Activated CD4-positive, alpha-beta T cell treated with anti-CD3 and anti-CD28 coated beads, Interleukin-10, Interleukin-2, amounts not matched to agents 100 ng/mL and 50 ng/mL, durations not matched to agents 16 hours and 8 hours (primary cell): Measurements from ENCODE around the gene H3-3A.

ENCODE experiments used
- DNase-seq: peaks from one replicate; pipeline ENCODE4 v3.0.0-alpha.2; 2020

The H3-3A gene

GRCh38 chr1:226062558-226063223 is at the start of gene H3-3A:
H3-3A (plus strand) TSS chr1:226062716; CDS start chr1:226064352, 1,636 bp downstream.
- DNase-seq = peak; percentile 98

- no peak for DNase-seq
These were observed 45.4 kb upstream of the H3-3A start for GRCh38 chr1:226017070-226017469.

DNA sequence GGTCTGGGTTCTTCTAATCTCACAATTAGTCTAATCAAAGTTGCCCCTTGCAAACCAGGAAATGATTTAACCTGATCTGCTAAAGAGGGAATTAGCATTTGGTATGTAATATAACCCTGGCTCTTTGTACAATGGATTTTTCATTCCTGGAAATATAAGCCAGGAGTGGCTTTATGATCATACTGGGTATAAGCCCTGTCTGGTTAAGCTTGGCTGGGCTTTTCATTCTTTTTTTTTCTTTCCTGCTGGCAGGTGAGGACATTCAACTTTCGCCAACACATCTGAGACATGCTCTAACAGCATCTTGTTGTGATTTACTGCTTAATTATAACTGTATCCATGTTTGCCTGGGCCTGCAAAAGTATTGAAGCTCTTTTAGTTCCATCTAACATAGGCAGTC is 42.9 kb upstream of the H3-3A start:
- no peak for DNase-seq

GRCh38 chr1:226021401-226021800 is 41.1 kb upstream of the H3-3A start:
- DNase-seq = no peak

DNA sequence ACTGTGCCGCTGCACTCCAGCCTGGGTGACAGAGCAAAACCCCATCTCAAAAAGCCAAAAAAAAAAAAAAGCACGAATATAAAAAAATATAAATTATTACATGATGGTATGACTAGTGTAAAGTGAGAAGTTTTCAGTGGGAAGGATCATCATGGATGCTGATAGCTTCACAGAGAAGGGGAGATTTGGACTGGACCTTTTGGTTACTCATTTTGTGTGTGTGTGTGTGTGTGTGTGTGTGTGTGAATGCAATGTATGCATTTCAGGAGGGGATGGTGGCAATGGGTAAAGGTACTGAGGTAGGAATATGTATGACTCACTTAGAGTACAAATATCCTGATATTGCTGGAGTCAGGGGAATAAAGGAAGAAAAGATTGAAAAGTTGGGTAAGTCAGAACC is 40.7 kb upstream of the H3-3A start:
- DNase-seq = no peak

- DNase-seq = no peak
These were observed 38.8 kb upstream of the H3-3A start for GRCh38 chr1:226023735-226024134.

GRCh38 chr1:226026833-226027232 is 35.7 kb upstream of the H3-3A start:
- no peak for DNase-seq

- no peak for DNase-seq
These were observed 34.8 kb upstream of the H3-3A start for GRCh38 chr1:226027538-226028217.

DNA sequence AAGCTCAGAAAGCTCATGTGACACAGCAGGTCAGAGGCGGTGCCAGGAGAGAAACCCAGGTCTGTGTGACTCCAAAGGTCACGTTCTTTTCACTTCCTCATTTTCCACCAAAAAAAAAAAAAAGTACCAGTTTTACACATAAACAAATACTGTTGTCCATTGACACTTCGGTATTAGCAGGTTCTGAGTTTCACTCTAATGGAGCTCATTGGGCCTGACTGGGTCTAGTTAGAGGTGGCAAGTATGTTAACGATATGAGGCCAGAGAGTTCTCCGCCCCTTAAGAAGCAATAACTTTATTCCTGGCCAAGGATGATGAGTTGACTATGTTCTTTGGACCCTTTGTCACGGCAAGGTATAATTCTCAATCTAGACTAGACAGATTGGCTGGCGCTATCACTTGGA is 33.4 kb upstream of the H3-3A start:
- DNase-seq = no peak

GRCh38 chr1:226029568-226030225 is 32.8 kb upstream of the H3-3A start:
- no peak for DNase-seq

DNA sequence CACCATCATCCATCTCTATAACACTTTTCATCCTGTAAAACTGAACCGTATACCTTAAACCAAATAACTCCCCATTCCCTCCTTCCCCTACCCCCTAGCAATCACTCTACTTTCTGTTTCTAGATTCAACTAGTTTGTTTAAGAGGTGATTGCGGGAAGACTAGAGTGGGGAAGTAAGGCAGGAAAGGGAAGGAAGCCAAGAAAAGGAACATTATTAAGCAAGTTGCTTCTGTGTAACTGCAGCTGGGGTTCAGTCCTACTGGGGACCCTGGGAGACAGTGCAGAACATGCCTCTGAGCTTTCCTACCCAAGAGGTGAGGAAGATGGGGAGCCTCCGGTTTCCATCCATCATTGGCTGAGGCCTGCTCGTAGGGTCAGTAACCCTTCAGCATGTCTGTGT is 28.9 kb upstream of the H3-3A start:
- DNase-seq = no peak

- no peak for DNase-seq
These were observed 28.5 kb upstream of the H3-3A start for GRCh38 chr1:226033991-226034390.

GRCh38 chr1:226034482-226034881 is 28.0 kb upstream of the H3-3A start:
- no peak for DNase-seq

DNA sequence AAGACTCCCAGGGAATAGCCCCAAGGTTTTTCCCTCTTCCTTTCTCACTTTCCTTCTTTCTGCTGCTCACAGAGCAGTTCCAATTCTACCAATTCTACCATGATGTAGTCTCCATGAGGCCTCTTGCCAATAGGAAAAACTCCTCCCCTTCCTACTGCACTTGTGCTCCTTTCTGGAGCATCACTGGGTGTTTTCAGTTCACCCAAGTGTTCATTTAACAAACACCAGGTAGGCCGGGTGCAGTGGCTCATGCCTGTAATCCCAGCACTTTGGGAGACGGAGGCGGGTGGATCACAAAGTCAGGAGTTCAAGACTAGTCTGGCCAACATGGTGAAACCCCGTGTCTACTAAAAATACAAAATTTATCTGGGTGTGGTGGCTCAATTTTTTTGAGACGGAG is 26.6 kb upstream of the H3-3A start:
- DNase-seq = no peak

- no peak for DNase-seq
These were observed 23.9 kb upstream of the H3-3A start for GRCh38 chr1:226038661-226039060.

- no peak for DNase-seq
These were observed 21.1 kb upstream of the H3-3A start for GRCh38 chr1:226041419-226041818.

DNA sequence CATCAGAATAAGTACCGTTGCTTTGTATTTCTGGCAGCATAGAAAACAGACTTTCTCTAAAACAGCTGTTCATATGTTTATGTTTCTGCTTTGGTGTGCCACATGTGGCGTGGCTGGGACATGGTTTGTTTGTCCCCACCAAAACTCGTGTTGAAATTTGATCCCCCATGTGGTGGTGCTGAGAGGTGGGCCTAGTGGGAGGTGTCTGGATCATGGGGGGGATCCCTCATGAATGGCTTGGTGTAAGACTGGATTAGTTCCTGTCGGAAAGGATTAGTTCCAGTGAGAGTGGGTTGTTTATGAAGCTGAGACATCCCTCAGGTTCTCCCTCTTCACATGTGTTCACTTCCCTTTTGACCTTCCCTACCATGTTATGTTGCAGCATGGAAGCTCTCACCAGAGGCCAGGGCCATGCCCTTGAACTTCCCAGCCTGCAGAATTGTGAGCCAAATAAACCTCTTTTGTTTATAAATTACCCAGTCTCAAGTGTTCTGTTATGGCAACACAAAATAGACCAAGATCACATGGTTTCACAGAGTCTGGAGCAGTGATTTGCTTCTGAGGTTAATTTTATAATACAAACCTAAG is 17.9 kb upstream of the H3-3A start:
- no peak for DNase-seq

- DNase-seq = no peak
These were observed 16.3 kb upstream of the H3-3A start for GRCh38 chr1:226046240-226046639.

GRCh38 chr1:226047495-226047894 is 15.0 kb upstream of the H3-3A start:
- DNase-seq = no peak

DNA sequence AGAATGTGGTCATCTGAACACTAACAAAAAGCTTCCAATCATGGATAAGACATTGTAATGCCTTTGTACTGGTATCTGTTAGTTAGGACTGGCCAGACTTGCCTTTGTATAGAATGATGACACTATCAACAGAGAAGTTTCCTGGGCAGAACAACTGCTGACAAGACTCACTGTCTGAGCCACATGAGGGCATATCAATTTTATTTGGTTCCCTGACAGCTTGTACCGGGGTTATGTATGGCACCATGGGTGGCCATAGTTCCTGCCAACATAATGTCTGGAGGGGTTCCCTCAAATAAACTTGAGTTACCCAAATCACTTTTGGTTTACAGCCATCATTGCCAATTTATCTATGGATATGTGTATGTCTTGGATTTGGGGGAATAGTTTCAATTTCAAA is 13.6 kb upstream of the H3-3A start:
- DNase-seq = no peak

GRCh38 chr1:226050133-226050532 is 12.4 kb upstream of the H3-3A start:
- DNase-seq = no peak

GRCh38 chr1:226051365-226051764 is 11.2 kb upstream of the H3-3A start:
- DNase-seq = no peak

- no peak for DNase-seq
These were observed 10.5 kb upstream of the H3-3A start for GRCh38 chr1:226052061-226052460.
